ENCODE results near the gene NPFFR2.
"Not testable (repeated sequence)": the region's sequence is repeated elsewhere in the genome, so short reads cannot be mapped to it uniquely, and the experiment has no call there.

The NPFFR2 gene

DNA sequence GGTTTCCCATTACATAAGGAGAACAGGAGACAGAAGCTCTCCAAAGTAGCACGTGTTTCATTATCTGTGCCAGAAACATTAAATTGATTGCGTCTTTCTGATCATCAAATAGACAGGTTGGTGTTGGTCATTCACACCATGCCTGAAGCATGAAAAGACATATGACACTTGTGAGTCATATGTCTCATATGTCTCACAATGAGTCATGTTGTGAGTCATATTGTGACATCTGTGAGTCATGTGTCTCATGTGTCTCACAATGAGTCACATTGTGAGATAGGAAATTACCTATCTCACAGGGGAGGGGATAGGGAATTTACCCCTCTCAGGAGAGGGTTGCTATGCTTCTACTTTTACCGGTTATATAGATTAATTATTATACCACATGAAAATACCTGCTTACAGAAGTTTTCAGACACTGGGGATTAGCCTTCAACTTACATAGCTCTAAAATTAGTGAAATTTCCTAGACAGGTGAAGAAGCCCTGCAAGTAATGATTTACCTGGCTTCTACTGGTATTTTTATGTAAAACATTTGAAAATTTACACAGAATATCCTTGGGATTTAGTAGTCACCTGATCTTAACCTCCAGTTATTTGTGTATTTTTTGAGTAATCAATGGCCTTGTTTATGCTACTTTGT, 80.8 kb downstream of the NPFFR2 start:
- DNase-seq, result no peak

DNA sequence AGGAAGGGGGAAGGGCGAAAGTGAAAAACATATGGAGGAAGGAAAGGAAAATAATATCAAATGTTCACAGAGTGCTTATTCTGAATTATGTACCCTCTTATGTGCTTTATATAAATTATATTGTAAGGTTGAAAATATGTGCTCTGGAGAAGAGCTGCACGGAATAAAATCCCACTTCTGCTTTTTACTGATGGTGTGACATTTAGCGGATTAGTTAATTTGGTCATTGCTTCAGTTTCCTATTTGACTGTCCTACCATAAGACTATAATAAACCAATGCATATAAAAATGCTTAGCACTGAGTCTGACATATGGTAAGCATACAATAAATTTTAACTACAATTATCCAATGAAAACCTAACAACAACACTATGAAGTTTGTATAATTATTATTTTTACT, 86.2 kb downstream of the NPFFR2 start:
- DNase-seq, result no peak

DNA sequence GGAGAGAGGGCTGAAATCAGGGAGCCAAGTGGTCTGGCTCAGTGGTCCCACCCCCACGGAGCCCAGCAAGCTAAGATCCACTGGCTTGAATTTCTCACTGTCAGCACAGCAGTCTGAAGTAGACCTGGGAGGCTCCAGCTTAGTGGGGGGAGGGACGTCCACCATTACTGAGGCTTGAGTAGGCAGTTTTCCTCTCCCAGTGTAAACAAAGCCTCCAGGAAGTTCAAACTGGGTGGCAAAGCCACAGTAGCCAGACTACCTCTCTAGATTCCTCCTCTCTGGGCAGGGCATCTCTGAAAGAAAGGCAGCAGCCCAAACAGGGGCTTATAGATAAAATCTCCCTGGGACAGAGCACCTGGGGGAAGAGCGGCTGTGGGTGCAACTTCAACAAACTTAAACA, 88.1 kb downstream of the NPFFR2 start:
- no peak for DNase-seq

DNA sequence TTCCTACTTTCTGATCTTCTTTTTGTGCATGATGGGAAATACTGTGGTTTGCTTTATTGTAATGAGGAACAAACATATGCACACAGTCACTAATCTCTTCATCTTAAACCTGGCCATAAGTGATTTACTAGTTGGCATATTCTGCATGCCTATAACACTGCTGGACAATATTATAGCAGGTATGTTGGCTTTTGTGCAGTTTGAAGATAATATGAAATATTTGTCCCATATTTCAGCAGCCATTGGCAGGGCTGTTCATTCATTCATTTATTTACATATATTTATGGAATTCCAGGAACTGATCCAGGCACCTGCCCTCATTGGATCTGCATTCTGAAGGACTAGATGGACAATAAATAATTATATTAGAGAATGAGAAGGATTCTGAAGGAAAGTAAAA, 96.9 kb downstream of the NPFFR2 start:
- no peak for DNase-seq

DNA sequence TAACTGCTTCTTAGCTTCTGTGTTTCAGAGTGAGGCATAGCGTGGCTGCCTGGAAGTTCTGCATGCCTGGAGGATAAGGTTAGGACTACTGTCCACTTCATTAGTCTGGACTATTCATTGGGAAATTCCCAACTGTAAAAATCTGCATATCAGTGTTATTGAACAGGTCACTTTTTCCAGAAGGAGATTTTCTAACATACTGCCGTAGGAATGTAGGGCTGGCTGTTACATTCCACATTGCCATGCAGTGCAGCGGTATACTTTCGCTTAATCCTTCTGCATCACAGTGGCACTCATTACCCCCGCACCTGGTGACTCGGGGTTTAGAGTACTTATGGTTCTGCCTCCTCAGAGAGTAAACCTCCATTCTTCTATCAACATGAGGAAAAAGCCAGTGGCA, 104.6 kb downstream of the NPFFR2 start:
- DNase-seq, result no peak

DNA sequence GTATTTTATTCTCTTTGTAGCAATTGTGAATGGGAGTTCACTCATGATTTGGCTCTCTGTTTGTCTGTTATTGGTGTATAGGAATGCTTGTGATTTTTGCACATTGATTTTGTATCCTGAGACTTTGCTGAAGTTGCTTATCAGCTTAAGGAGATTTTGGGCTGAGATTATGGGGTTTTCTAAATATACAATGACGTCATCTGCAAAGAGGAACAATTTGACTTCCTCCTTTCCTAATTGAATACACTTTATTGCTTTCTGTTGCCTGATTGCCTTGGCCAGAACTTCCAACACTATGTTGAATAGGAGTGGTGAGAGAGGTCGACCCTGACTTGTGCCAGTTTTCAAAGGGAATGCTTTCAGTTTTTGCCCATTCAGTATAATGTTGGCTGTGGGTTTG, 108.2 kb downstream of the NPFFR2 start:
- not testable (repeated sequence) for DNase-seq

DNA sequence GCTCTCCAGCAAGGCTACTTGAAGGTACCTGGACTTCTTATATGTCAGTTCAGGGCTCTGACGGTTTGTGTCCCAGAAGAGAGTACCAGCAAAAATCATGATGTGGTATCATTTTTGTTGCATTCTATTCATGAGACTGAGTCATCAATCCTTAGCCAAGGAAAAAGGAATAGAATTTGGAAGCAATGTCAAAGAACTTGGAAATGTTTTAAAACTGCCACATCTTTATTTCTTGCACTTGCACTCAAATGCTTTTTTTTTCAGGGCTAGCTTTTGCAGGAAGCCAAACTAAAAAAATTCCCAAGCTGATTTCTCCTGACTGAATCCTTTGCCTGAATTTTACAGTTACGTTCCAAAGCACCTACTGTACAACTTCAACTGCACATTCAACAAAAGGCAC, 112.4 kb downstream of the NPFFR2 start:
- no peak for DNase-seq

DNA sequence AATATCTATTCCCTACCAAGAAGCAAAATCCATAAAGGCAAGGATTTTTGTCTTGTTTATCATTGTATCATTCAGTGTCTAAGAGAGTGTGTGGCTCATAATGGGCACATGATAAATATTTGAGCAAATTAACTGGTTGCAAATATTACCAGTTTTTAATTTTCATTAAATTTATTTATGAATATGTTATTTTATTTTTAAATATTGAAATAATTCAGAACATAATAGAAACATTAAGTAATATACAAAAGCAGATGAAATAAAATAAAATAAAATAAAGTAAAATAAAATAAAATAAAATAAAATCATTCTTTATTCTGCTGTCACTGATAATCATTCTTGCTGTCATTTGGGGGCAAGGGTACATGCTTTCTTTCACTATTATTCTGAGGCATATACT, 120.9 kb downstream of the NPFFR2 start:
- no peak for DNase-seq

DNA sequence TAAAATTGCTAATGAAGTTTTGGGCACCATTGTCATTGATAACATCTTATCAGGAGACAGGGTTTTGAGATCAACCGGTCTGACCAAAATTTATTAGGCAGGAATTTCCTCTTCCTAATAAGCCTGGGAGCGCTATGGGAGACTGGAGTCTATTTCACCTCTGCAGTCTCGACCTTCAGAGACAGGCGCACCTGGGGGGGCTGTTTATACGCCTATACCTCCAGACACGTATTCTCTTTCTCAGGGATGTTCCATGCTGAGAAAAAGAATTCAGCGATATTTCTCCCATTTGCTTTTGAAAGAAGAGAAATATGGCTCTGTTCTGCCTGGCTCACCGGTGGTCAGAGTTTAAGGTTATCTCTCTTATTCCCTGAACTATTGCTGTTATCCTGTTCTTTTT, 121.8 kb downstream of the NPFFR2 start:
- DNase-seq, result not testable (repeated sequence)

DNA sequence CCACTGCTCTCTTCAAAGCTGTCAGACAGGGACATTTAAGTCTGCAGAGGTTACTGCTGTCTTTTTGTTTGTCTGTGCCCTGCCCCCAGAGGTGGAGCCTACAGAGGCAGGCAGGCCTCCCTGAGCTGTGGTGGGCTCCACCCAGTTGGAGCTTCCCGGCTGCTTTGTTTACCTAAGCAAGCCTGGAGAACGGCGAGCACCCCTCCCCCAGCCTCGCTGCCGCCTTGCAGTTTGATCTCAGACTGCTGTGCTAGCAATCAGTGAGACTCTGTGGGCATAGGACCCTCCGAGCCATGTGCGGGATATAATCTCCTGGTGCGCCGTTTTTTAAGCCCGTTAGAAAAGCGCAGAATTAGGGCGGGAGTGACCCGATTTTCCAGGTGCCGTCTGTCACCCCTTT, 137.5 kb downstream of the NPFFR2 start:
- DNase-seq, result not testable (repeated sequence)

DNA sequence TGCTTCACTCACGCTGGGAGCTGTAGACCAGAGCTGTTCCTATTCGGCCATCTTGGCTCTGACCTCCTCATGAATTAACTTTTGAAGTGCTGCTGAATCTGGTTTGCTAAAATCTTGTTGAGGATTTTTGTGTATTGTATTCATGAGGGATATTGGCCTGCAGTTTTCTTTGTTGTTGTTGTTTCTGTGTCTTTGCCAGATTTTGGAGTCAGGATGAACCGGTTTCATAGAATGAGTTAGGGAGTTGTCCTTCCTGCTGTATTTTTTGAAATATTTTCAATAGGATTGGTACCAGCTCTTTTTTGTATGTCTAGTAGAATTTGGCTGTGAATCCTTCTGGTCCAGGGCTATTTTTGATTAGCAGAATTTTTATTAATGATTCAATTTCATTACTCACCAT, 138.1 kb downstream of the NPFFR2 start:
- DNase-seq, result no peak

DNA sequence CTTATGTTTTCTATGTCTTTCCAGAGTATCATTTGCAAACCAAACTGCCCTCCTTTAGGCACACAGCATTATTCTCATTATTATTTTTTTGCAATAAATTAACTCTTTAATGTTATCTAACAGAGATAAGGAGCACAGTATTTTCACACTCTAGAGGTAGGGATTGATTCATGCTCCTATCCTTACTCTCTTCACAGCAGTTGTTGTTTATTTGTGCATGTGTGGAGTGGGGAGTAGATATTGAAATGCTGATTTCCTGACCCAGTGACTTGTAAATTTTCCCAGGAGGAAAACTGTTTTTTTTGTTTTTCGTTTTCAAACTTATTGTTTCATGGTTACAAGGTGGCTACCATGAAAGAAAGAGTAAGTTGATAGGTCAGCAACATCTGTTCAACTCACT, 140.0 kb downstream of the NPFFR2 start:
- DNase-seq, result no peak

DNA sequence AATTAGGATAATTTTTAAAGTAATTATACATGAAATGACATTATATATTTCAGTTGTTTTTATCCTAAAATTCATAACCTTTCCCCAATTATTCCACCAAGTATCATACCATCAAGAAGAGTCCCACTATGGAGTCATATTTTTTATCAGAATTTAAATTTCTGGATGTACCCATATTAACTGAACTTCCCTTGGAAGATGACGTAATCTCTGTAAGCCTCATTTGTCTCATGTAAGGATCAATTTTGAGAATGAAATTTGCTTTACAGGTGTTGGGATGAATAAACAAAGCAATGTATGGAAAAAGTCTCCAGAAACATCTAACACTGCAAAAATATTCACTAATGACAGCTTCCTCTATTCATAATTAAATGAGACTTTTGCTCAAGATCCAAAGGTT, 147.5 kb downstream of the NPFFR2 start:
- no peak for DNase-seq

DNA sequence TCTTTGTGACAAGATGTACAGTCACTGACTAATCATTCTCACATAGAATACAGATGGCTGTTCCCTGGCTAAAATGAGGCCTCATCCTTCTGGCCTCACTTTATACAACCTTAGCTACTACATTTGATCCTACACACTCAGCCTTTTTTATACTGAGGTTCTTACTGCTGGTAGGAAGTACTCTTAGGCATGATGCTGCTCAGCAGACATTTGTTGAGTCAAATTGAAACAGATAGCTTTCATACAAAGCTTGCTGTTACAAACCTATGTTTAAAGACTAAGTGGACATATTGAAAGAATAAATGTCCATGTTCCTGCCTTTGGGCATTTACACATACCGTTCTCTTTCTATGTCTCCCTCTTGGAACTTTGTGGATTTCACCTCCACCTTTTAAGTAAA, 154.9 kb downstream of the NPFFR2 start:
- no peak for DNase-seq

DNA sequence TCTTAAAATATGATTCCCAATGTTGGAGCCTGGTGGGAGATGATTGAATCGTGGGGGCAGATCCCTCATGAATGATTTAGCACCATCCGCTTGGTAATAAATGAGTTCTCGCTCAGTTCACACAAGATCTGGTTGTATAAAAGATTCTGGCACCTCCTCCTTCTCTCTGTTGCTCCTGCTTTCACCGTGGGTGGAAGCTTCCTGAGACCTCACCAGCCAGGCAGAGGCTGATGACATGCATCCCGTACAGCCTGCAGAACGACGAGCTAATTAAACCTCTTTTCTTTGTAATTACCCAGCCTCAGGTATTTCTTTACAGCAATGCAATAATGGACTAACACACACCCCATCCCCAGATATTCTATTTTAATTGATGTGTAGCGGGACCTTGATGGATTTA, 162.2 kb downstream of the NPFFR2 start:
- no peak for DNase-seq

DNA sequence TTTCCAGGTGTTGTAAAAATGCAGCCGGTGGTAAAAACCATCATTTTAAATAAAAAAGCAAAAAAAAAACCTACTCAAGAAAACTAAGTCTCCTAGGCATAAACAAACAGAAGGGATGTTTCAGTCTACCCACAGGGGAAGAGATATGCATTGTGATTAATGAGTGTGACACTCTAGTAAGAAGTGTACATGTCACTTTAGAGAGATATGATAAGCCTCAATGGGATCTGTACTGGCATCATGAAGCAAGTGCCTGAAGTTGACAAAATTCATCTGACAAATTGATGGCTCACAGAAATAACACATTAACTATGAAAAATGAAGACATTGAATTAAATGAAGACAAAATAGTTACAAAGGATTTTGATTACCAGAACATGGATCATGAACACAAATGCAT, 162.7 kb downstream of the NPFFR2 start:
- no peak for DNase-seq
